Keratinocyte (primary cell): ENCODE measurements around the gene CD33.

Experiments used
- EZH2 ChIP-seq: IDR thresholded peaks from one replicate; pipeline ENCODE4 v1.6.1; 2012; ENCODE audit warnings: inconsistent platforms, mild to moderate bottlenecking, low read length, moderate library complexity
- TF ChIP-seq, protein P1 (sequence below), 3 experiments: IDR thresholded peaks in 1 of 3; conservative IDR thresholded peaks in 1 of 3; optimal IDR thresholded peaks in 1 of 3; 2 replicates in 2 of 3; 3 replicates in 1 of 3; pipeline versions ENCODE3 to v1.5.1; 2011; ENCODE audit warnings: low read length in 3 of 3, mild to moderate bottlenecking in 3 of 3, moderate library complexity in 2 of 3, control low read depth in 1 of 3, inconsistent platforms in 1 of 3; ENCODE audit not compliant: insufficient read depth in 2 of 3; ENCODE audit errors: extremely low read depth in 1 of 3

DNA sequence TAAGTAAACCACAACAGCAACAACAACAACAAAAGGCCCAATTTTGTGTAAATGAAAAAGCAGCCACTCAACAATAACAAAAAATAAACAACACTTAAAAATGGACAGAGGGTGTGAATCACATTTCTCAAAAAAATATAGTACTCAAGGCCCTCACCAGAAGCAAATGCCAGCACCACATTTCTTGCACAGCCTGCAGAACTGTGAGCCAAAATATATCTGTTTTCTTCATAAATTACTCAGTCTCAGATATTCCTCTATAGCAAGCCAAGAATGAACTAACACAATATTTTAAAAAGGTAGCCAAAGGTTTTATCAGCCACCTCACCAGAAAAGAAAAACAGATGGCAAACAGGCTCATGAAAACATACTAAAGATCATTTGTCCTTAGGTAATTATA, 3.9 kb upstream of the CD33 start:
- TF ChIP-seq, protein P1, sequence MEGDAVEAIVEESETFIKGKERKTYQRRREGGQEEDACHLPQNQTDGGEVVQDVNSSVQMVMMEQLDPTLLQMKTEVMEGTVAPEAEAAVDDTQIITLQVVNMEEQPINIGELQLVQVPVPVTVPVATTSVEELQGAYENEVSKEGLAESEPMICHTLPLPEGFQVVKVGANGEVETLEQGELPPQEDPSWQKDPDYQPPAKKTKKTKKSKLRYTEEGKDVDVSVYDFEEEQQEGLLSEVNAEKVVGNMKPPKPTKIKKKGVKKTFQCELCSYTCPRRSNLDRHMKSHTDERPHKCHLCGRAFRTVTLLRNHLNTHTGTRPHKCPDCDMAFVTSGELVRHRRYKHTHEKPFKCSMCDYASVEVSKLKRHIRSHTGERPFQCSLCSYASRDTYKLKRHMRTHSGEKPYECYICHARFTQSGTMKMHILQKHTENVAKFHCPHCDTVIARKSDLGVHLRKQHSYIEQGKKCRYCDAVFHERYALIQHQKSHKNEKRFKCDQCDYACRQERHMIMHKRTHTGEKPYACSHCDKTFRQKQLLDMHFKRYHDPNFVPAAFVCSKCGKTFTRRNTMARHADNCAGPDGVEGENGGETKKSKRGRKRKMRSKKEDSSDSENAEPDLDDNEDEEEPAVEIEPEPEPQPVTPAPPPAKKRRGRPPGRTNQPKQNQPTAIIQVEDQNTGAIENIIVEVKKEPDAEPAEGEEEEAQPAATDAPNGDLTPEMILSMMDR (optimal IDR thresholded peaks at IDR 0.05 in 1 of 3, IDR thresholded peaks at IDR 0.05 in 1 of 3, conservative IDR thresholded peaks at IDR 0.05 in 1 of 3; ENCODE audit: extremely low read depth in 1 of 3, insufficient read depth in 2 of 3, low read length in 3 of 3) = no peak
- no peak for TF ChIP-seq EZH2
